HG03060 (cell line): Measurements from ENCODE around the gene UBR7.
A peak's percentile ranks its signal among the peaks of the same experiment; 100 is the strongest.
"Not testable (repeated sequence)": the region's sequence is repeated elsewhere in the genome, so short reads cannot be mapped to it uniquely, and the experiment has no call there.

ENCODE experiments used
- ATAC-seq: cut with Tn5 transposase; IDR thresholded peaks from one replicate; pipeline ENCODE4 v1.9.1; 2021; ENCODE audit warnings: low read depth, moderate number of reproducible peaks; ENCODE audit not compliant: unreplicated experiment

Gene UBR7, protein sequence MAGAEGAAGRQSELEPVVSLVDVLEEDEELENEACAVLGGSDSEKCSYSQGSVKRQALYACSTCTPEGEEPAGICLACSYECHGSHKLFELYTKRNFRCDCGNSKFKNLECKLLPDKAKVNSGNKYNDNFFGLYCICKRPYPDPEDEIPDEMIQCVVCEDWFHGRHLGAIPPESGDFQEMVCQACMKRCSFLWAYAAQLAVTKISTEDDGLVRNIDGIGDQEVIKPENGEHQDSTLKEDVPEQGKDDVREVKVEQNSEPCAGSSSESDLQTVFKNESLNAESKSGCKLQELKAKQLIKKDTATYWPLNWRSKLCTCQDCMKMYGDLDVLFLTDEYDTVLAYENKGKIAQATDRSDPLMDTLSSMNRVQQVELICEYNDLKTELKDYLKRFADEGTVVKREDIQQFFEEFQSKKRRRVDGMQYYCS

DNA sequence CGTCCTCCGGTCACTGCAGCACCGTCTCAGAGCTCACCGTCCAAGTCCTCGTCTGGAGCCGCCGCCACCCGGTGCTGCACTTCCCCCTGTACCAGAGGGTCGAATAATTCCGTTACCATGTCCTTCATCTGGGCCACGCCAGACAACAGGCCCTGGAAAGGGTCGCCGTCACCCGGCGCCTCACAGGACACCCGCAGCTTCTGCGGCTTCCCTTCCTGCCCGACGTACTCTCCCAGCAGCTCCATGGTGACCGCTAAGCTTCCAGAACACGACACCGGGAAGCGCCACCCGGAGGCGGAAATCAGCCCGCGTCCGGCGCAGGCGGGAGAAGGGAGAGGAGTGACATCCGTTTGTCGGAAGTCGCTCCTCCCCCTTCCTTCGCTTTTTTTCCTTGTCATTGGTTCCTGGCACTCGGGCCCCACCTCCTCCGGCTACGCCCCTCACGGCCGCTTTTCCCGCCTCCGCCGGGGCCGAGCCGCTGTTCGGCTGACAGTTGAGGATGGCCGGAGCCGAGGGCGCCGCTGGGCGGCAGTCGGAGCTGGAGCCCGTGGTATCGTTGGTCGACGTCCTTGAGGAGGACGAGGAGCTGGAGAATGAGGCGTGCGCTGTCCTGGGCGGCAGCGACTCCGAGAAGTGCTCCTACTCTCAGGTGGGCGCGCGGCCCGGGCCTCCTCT lies at the start of gene UBR7, which contains the start of gene GON7:
Gene UBR7 (plus strand): TSS at position 464 of the 675 bp plus-strand sequence. CDS start 36 bp downstream, at position 500.
Gene GON7 (minus strand): TSS at position 273 of the 675 bp plus-strand sequence. CDS start 28 bp downstream, at position 245.
- peak; percentile 68 for ATAC-seq

DNA sequence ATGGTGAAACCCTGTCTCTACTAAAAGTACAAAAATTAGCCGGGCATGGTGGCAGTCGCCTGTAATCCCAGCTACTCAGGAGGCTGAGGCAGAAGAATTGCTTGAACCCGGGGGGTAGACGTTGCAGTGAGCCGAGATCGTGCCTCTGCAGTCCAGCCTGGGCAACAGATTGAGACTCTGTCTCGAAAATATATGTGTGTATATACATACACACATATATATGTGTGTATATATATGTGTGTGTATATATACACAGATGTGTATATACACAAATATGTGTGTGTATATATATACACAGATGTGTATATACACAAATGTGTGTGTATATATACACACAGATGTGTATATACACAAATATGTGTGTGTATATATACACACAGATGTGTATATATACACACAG lies 48.7 kb upstream of the UBR7 start:
- ATAC-seq, result not testable (repeated sequence)

DNA sequence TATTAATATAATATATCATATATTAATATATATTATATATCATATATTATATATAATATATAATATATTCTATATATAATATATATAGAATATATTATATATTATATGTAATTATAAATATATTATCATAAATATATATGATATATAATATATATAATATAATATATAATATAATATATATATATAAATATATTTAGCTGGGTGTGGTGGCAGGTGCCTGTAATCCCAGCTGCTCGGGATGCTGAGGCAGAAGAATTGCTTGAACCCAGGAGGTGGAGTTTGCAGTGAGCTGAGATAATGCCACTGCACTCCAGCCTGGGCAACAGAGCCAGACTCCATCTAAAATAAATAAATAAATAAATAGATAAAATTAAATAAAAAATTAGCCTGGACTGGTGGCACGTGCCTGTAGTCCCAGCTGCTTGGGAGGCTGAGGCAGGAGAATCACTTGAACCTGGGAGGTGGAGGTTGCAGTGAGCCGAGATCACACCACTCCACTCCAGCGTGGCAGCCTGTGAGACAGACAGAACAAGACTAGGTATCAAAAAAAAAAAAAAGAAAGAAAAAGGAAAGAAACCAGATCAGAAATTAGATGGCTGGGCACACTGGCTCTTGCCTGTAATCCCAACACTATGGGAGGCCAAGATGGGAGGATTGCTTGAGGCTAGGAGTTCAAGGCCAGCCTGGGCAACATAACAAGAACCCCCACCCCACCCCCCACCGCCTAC lies 47.3 kb upstream of the UBR7 start:
- not testable (repeated sequence) for ATAC-seq

DNA sequence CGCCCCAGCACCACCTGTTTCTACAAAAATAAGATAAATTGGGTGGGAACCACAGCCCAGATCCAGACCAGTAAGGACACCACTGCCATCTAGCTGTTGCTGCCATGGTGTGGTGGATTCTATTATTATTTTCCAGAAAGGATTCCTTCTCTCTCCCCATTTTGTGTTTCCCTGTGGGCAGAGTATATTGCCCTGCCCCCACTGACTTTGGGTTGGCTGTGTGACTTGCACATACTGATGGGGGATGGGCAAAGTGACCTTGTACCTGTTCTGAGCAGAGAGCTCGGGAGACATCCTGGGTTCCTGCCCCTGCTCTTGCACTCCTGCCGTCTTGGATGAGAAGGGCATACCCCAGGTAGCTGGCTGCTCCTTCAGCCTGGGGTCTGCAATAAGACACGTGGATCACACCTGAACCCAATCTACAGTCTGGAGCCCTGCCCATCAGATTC lies 46.7 kb upstream of the UBR7 start:
- ATAC-seq, result no peak

DNA sequence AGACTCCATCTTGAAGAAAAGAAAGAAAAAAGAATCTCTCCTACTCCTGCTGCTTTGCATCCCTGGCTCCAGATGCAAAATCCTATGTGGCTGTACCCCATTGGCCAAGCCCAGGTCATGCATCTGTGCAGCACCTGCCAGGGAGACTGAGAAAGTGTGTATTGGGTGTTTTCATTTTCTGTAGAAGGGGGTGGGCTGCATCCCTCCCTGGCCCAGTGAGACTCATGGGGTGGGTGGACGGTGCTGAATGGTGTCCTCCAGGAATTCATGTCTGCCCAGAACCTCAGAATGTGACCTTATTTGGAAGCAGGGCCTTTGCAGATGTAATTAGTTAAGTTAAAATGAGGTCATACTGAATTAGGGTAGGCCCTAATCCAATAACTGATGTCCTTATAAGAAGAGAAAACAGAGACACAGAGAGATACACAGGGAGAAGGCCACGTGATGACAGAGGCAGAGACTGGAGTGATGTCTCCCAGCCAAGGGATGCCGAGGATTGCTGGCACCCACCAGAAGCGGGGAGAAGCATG lies 45.6 kb upstream of the UBR7 start:
- no peak for ATAC-seq

DNA sequence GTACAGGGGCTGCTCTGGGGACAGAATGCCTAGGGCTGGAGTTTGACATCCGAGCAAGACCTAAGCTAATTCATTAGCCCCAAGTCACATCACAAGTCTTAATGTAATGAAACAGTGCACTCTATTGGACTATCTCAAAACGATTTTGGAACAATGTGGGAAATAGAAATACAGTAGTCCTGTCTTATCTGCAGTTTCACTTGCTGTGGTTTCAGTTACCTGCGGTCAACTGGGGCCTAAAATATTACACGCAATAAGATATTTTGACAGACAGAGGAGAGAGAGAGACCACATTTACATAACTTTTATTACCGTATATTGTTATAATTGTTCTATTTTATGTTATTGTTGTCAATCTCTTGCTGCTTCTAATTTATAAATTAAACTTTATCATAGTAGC lies 43.5 kb upstream of the UBR7 start:
- peak; percentile 66 for ATAC-seq

DNA sequence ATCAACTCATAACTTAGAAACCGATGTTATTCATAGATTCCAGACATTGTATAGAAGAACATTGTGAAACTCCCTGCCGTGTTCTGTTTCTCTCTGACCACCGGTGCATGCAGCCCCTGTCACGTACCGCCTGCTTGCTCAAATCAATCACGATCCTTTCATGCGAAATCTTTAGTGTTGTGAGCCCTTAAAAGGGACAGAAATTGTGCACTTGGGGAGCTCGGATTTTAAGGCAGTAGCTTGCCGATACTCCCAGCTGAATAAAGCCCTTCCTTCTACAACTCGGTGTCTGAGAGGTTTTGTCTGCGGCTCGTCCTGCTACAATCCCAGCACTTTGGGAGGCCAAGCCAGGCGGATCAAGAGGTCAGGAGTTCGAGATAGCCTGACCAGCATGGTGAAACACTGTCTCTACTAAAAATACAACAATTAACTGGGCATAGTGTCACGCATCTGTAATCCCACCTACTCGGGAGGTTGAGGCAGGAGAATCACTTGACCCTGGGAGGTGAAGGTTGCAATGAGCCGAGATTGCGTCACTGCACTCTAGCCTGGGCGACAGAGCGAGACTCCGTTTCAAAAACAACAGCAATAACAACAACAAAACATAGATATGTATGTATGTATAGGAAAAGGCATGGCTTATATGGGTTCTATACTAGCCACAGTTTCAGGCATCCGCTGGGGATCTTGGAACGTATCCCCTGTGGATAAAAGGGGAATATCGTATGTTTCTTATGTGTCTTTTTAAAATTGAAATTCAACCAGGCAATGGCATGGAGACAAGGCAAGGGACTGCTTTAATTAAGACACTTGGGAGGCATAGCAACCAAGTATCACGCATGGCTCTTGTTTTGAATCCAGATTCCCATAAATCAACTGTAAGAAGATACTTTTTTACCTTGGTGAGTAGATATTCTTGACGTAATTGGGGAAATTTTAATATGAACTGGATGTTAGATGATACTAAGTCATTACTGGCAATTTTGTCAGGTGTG lies 41.5 kb upstream of the UBR7 start:
- ATAC-seq, result not testable (repeated sequence)

DNA sequence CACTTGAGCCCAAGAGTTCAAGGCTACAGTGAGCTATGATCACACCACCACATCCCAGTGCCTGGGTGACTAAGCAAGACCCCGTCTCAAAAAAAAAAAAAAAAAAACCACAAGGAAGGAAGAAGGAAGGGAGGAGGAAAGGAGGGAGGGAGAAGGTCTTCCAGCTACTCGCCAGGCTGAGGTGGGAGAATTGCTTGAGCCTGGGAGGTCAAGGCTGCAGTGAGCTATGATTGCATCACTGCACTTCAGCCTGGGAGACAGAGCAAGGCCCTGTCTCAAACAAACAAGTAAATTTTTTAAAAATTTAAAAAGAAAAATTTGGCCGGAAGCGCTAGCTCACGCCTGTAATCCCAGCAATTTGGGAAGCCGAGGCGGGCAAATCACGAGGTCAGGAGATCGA lies 38.4 kb upstream of the UBR7 start:
- not testable (repeated sequence) for ATAC-seq

DNA sequence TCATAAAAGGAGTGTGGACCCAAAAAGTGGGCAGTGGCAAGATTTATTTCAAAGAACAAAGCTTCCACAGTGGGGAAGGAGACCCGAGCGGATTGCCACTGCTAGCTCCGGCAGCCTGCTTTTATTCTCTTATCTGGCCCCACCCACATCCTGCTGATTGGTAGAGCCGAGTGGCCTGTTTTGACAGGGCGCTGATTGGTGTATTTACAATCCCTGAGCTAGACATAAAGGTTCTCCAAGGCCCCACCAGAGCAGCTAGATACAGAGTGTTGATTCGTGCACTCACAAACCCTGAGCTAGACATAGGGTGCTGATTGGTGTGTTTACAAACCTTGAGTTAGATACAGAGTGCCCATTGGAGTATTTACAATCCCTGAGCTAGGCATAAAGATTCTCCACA lies 37.4 kb upstream of the UBR7 start:
- ATAC-seq, result not testable (repeated sequence)

DNA sequence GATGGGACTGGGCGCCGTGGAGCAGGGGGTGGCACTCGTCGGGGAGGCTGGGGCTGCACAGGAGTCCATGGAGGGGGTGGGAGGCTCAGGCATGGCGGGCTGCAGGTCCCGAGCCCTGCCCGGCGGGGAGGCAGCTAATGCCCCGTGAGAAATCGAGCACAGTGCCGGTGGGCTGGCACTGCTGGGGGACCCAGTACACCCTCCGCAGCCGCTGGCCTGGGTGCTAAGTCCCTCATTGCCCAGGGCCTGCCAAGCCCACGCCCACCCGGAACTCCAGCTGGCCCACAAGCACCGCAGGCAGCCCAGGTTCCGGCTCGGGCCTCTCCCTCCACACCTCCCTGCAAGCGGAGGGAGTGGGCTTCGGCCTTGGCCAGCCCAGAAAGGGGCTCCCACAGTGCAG lies 36.9 kb upstream of the UBR7 start:
- not testable (repeated sequence) for ATAC-seq

DNA sequence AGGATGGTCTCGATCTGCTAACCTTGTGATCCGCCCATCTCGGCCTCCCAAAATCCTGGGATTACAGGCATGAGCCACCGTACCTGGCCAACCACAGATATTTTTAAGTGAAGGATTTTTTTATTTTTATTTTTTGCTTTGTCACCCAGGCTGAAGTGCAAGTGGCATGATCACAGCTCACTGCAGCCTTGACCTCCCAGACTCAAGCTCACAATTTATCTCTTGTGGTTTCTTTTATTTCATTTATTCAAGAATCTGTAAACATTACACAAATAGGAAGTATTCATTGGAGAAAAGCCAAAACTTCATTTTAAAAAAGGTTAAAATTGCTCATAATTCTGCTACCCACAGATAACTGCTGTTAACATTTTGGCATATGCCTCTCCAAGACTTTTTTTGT lies 35.7 kb upstream of the UBR7 start:
- no peak for ATAC-seq

DNA sequence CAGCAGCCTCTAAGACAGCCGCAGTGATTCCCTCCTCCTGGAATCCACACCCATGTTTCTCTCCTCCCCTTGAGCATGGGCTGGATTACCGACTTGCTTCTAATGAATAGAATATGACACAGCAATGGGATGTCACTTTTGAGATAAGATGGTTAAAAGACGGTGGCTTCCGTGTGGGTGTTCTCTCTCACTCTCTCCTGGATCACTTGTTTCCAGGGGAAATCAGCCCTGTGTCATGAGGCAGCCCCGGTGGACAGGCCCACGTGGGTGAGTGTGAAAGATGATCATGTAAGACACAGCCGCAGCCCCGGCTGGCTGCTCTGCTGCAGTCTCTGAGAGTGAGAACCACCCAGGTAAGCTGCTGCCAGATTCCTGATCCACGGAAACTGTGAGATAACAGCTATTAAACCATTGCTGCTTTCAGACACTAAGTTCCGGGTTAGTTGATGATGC lies 33.1 kb upstream of the UBR7 start:
- no peak for ATAC-seq

DNA sequence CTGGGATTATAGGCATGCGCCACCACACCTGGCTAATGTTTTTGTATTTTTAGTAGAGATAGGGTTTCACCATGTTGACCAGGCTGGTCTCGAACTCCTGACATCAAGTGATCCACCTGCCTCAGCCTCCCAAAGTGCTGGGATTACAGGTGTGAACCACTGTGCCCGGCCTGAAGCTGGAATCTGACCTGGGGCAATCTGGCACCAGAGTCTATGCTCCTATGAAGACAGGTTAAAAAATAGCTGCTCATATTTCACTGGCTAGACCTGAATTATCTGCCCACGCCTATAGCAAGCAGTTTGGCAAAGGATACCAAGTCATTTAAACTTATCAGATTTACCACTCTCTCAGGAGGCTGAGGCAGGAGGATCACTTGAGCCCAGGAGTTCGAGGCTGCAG lies 32.3 kb upstream of the UBR7 start:
- ATAC-seq, result not testable (repeated sequence)

DNA sequence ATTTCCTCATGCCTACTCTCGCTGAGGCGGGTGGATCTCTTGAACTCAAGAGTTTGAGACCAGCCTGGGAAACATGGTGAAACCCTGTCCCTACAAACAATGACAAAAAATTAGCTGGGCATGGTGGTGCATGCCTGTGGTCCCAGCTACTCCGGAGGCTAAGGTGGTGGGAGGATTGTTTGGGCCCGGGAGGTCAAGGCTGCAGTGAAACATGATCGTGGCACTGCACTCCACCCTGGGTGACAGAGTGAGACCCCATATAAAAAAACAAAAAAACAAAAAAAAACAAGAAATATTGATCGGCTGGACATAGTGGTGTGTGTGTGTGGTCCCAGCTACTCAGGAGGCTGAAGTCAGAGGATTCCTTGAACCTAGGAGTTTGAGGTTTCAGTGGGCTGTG lies 31.6 kb upstream of the UBR7 start:
- no peak for ATAC-seq

DNA sequence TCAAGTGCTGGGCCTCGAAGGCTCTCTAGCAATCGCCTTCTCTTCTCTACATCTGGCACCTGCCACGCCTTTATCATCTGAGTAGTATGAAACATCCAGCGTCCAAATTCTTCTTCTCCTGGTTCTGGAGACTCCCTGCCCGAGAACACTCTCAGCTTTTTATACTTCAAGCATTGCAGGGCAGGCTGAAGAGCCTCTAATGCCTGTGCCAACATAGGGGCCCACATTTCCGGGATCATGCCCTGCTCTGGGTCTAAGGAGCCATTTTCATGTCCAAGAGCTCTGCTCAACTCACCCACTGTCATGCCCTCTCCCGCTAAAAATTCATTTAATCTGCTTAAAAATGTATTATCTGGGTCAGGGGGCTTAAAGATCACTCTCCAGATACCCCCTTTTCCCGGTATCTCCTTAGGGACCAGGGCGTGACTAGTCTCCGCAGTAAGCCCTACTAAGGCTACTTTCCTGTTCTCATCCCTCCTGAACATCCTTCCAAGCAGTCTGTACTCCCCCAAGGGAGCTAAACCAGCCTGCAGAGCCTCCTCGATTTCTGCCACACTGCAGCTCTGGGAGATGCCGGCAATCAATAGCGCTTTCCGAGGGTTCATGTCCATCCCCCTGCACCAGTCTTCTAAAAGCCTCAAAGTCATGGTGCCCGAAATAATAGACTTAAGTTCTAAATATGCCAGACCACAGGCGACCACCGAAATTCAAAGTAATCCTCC lies 23.3 kb upstream of the UBR7 start:
- no peak for ATAC-seq

DNA sequence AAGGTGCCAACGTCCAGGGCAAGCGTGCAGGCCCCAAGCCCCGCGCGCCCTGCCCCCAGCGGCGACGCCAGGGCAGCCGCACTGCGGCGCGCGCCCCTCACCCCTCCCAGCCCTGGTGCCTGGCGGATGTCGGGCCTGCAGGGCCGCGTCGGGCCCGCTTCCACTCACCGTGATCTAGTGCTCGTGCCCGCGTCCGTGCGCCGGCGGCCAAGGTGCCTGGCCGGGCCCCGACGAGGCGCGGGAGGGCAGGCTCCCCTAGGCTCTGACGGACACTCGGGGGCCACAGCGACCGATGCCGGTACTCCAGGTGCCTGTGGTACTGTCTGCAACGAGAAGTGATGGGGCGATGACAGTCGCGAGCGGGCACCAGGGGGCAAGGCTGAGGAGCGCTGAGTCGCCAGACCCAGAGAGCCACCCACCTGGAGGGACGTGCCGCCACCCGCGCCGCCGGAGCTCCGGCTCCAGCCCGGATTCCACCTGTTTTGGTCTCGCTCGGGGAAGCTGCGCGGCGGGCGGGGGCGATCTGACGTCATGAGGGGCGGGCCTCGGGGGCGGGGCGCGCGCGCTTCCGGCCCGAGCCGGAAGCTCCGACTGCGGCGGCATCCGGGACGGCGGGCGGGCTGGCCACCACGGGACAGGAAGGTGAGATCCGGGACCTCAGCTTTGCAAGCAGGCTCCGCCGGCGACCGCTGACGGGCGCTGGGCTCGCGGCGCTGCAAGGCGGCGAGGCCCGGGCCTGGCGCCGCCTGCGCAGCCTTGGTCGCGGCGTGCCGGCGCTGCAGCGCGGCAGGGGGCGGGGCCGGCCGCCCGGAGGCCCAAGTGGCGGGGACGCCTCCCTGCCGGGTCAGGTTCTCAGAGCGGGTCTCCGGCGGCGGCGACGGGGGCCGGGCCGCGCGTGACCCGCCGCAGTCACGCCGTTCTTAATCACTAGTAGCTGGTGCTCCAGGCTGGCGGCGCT lies 22.4 kb upstream of the UBR7 start, which contains the start of the genes LYSET and MOAP1:
Gene LYSET (plus strand): TSS at position 927 of the 958 bp plus-strand sequence. CDS start 89 bp downstream, outside the sequence.
Gene MOAP1 (minus strand): TSS at position 507 of the 958 bp plus-strand sequence. CDS start 655 bp downstream, outside the sequence.
- peak; percentile 62 for ATAC-seq

DNA sequence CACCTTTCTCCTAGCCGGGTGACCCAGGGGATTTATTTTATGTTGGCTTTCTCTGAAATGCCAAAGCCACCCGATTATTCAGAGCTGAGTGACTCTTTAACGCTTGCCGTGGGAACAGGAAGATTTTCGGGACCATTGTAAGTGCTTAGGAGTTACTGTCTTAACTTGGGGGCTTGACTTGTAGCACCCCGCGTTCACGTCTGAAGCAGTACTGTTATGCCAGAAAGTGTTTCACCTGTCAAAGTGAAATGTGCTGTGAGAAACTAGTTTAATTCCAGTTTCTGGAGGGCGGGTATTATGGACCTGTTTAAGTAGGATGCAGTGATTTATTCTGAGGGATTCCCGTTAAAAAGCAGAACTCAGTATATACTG lies 21.7 kb upstream of the UBR7 start:
- no peak for ATAC-seq
